ENCODE measurements around the gene TELO2.

GRCh38 chr16:1541293-1542165, 48.4 kb downstream of the TELO2 start:
- no peak for TF ChIP-seq CTCF (IDR thresholded peaks at IDR 0.05)
- TF ChIP-seq REST (IDR thresholded peaks at IDR 0.05; ENCODE audit: insufficient read depth in 1 of 2, low read depth in 2 of 2, low read length in 1 of 2) = no peak
- TF ChIP-seq POLR2AphosphoS5 (IDR thresholded peaks at IDR 0.05; ENCODE audit: low read depth, low read length) = no peak
